Activated gamma-delta T cell treated with Interleukin-2 at 50 U/mL for 16 hours (primary cell): ENCODE results near the gene OAS1.

Source experiments
- DNase-seq: peaks from one replicate; pipeline ENCODE4 v3.0.0-alpha.2; 2020

The OAS1 gene

DNA sequence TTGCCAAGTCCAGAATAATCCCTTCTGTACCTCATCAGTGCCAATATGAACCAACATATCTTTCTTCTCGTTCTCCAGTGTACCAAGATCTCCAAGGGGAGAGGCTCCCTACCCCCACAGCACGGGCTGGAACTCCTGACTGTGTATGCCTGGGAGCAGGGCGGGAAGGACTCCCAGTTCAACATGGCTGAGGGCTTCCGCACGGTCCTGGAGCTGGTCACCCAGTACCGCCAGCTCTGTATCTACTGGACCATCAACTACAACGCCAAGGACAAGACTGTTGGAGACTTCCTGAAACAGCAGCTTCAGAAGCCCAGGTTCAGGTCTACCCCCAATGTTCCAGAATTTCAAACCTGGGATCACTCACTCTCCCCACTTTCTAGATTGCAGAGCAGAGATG lies 61.1 kb downstream of the OAS1 start:
- no peak for DNase-seq
